Limb (tissue), 2 donors: ENCODE results near the gene SPACA9.

Source experiments
- DNase-seq, 2 donors: peaks; one replicate each; pipeline ENCODE4 v3.0.0-alpha.2; 2016; ENCODE audit errors: extremely low spot score in 2 of 2

SPACA9 gene

DNA sequence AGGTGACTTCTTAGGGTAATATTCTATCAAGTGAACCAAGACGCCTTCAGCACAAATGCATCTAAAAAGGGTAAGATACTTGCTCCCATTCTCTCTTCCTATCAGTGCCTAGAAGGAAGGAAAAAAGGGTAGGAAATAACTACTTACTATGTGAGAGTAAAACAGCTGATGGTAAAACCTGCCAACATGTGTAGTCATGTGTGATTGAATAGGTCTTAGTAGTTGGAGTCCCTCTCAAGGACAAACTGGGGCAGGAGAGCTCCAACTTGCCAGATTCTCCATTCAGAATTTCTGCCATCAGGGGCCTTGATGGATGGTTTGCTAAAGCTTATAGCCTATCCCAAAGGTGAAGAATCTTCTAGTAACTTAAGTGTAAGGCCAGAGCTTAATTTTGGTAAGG, 60.5 kb downstream of the SPACA9 start:
- no peak for DNase-seq
